GM18520 (cell line): Measurements from ENCODE around the gene SORBS1.

ENCODE experiments used
- ATAC-seq: cut with Tn5 transposase; IDR thresholded peaks from one replicate; pipeline ENCODE4 v1.9.1; 2021; ENCODE audit not compliant: unreplicated experiment

SORBS1 gene

DNA sequence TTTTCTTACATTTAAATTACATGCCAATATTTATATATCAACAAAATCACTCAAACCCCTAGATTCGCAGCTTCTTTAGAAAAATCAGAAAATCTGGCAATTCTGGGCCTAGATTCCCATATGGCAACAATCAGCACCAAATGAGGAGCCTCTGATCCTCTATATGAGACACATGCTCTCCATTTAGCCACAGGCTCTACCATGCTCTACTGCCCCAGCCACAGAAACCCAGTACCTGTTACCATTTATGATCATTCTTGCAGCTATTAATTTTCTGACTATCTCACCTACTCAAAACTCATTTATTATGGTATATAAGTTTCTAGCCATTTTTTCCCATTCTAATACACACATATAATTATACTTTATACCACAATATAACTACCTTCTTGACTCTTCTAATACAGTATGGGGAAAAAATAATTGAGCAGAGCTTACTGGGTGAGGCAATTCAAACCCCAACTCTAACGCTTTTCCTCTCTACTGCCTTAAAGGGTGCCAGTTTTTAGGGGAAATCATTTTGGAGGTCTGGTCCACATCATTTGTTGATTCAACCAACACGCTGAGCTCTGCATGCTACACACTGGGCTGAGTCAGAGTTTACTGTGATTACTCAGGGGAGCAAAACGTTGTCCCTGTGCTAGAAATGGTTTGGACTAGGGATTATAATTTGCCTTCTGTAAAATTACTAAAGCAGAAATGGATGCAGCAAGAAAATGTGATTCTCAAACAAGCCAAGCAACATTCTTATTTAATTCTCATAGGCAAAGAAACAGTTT, 281.9 kb downstream of the SORBS1 start:
- no peak for ATAC-seq

DNA sequence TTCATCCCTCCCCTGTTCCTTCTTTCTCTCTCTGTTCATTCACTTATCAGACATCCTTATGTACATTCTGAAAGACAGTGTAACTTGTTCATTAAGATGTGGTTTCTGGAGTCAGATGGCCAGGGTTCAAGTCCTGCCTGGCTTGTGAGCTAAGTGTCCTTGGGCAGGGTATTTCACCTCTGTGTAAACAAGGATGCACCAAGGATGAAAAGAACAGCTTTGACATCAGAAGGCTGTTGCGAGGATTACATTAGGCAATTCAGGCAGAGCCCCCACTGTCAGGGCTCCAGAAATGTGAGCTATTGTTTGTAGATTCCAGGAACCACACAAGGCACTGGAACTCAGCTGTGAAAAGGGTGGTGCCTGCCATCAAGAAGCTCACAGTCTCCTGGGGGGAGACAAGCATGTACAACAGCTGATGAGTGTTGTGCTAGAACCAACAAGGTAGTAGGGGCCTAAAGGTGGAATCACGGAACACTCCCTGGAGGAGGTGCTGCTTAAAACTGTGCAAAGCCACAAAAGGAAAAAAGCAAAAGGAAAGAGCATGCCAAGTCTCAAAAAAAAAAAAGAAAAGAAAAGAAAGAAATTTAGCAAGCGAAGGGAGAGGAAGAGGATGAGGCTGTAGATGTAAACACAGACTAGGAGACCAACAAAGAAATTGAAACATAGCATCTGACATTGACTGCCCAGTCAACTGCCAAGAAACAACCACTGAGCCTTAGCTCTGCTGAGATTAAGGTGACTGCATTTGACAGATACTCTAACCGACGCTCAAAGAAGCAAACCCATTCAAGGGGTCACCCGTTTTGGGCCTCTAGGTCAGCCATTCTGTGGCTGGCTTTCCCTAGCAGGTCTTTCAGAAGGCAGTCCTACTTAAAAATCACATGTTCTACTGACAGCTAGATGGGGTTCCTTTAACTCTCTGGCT, 282.8 kb downstream of the SORBS1 start:
- no peak for ATAC-seq

DNA sequence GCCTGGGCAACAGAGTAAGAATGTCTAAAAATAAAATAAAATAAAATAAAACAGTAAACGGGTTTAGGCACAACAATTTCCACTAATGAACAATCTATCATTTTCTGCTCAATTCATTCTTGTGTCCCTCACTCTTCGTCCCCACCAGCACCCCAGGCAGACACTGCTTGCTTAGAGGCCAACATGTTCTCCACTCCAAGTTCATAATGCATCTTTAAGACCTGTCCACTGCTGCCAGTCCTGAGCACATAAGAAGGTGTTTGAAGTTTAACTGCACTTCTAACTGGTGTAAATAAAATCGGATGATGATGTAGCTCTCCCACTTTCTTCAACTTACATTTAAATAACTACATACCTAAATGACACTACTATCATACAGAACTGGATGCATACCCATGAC, 283.6 kb downstream of the SORBS1 start:
- ATAC-seq: no peak

DNA sequence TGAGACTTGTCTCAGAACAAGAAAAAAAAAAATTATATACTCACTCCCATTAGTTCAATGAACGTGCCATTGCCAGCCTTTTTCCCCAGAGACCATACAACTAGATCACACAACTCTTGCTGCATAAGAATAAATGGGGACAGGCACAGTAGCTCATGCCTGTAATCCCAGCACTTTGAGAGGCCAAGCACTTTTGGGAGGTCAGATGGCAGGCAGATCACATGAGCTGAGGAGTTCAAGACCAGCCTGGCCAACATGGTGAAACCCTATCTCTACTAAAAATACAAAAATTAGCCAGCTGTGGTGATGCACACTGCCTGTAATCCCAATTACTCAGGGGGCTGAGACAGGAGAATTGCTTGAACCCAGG, 284.0 kb downstream of the SORBS1 start:
- ATAC-seq: no peak

DNA sequence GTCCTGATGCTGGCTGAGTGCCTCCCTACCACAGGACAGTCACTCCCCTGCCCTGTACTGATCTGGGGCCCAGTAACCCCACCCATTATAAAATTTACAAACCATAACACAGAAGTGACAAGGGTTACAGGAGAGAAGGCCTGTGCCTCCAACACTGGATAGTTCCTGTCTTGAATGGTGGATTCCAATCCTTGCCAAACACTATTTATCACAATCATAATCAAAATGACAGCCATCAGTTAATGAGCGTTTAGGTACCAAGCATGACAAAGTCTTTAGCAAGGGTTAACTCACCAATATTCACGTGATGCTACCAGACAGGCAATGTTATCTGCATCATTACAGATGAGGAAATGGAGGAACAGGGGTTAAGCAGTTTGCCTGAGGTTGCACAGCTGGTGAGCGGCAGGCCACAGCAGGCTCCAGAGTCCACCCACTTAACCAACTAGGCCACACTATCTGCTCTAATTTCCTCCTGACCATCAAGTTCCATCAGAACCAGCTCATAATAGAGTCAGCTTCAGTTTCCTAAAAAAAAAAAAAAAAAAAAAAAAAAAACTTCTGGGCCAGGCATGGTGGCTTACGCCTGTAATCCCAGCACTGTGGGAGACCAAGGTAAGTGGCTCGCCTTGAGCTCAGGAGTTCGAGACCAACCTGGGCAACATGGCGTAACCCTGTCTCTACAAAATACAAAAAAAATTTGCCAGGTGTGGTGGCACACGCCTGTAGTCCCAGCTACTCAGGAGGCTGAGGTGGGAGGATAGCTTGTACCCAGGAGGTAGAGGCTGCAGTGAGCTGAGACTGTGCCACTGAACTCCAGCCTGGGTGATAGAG, 284.6 kb downstream of the SORBS1 start:
- ATAC-seq: no peak

DNA sequence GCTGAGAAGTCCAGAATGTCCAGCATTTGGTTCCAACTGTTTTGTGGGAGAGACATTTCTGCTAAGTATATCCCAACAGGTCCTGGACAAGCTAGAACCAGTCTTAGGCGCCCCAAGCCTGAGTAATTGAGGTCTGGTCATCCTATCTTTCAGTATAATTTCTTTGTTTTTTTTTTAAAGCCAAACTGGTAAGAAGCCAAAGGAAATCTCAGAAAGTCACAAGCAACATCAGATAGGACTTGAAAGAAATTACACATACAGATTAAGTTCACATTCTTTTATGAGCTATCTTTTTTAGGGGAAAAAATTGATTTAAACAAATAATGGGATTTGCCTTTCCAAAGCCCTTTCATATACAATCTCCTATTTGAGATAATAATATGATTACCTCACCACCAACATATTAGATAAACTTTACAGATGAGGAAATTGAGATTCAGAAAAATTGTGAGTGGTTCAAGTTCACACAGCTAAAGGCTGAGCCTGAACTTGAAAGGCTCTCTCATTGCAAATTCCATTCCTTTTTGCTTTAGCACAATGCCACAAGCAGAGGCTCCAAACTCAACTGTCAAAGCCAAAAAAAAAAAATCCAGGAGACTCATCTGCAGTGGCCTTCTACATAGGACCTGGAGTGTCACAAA, 285.3 kb downstream of the SORBS1 start:
- ATAC-seq: no peak

DNA sequence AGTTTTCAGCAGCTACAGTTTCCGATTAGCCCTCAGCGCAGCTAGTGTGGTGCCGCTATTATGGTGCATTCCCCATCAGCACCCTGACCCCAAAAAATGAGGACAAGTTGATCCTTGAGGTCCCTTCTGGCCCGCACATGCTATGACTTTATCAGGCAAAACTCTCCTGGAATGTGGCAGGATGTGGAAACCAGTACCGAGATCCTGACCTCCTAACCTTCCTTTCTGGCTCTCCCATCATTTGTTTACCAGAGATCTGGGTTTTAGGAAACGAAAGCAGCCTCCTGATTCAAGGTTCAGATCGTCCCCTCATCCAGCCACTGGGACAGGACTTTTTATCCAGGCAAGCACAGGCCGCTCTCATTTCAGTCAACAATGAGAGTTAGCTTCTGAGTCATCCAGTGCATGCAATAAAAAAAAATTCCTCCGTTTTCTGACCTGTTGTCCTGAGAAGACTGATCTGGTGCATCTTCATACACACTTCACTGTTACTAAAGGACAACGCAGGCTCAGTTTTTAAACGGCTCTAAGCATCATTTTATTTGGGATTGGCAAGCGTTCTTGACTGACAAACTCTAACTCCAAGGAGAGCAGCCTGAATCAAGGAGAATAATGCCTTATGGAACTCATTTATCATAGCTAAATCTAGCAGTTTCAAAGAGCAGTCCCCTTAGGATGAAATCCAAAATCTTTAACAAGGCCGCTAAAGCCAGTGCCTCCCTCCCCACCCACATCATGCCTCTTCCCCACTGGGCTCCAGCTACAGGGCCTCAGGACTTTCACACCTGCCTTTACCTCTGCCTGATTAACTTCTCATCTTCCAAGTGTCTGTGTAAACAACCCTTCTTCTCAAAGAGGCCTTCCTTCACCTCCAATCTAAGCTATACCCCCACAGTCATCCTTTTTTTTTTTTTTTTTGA, 287.5 kb downstream of the SORBS1 start:
- no peak for ATAC-seq

DNA sequence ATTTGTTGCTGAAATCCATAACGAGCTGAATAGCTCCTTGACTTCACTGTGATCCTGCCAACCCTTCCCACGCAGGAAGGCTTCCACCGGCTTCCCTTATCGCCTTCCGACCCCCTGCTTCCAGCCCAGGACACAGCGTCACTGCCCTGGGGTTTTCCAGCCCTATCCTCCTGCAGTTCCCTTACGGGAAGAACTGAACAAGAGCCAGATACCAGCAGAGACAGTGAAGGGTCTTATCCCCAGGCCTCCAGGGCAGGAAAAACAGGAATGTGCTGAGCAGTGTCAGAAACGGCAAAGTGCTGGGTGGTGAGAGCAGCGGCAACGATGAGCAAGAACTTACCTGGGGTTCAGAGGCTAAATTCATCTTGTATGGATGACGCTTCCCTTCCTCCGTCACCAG, 292.7 kb downstream of the SORBS1 start:
- no peak for ATAC-seq

DNA sequence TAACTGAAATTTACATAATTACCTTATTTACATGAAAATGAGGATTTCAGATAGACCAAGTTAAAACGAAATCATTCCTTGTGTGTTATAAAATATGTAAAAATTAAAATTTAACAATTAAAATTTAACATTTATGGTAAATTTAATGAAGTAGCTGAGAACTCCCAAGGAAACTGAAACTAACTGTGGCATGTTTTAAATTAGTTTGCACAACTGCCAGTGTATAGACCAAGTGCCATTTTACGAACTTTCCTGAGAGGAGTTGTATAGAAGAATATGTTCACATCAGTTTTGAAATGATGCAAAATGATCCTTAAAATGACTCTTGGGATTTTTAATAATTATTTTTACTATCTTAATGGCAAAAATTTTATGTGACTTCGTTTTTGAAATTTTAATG, 293.9 kb downstream of the SORBS1 start:
- ATAC-seq: no peak

DNA sequence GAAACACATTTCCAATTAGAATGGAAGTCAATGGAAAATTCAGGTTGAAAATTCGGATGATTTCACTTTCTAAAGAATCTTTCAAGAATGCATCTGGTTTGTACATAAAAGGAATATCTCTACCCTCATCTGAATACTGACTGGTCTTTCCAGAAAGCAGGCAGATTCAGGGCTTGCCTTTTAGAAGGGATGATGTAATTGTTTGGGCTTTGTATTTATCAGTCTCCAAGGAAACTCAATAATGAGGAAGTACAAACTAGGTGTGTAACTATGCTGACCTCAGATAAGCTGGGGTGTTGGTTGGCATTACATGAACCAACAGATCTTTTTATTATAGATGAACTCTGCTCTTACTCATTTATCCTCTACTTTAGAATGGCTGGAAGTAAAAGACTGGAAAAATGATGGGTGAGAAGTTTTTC, 294.5 kb downstream of the SORBS1 start:
- peak; percentile 97 for ATAC-seq

DNA sequence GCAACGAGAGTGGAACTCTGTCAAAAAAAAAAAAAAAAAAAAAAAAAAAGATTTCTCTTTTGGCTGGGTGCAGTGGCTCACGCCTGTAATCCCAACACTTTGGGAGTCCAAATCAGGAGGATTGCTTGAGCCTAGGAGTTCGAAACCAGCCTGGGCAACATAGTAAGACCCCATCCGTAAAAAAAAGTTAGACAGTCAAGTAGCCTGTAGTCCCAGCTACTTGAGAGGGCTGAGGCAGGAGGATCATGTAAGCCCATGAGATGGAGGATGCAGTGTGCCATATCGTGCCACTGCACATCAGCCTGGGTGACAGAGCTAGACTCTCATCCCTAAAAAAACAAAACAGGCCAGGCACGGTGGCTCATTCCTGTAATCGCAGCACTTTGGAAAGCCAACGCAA, 295.6 kb downstream of the SORBS1 start:
- ATAC-seq: no peak

DNA sequence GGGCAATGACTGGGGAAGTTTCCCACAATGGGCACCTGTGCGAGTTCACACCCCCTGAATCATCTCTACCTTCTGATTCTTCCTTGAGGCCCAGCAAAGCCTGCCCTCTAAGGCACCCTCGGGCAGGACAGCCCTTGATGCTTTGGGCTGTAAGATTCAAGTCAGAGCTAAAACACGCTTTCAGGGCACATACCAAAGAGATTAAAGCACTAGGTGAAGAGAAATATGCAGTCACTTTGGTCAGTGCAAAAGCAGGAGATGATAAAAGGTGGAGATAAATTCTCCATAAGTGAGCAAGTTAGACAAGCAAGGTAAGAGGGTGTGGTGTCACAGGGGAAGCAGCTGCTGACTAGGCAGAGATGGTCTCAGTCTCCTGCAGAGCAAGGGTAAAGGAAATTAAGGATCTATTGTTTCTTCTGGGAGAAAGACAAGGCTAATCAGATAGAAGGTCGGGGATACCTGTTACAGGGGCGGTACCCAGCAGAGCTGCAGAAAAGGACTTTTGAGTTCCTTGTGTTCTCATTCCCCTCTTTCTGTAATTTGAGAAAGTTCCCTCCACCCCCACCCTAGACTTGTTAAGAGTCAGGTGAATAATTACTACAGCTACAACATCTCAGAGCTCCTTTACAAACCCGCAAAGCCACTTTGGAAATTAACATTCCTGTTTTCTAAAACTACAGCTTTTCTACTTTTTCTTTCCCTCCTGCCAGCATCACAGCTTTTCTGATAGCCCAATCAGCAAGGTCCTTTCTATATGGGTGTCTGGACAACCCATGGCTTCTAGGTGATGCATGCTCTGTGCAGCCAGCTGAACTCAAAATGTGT, 296.7 kb downstream of the SORBS1 start:
- ATAC-seq: no peak

DNA sequence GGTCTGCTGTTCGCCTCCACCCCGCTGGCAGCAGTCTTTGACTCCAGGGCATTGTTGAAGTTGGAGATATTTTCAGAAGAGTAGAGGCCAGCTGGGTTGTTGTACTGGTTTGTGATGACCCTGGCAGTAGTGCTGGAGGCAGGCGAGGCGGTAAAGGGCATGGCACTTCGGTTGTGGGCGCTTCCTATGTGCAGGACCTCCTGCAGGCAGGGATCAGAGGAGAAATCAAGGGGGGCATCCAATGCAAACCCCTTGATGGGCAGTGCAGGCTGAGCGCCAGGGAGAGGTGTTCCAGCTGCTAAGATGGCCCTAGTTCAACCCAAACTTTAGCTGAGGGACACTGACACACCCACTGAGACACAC, 297.3 kb downstream of the SORBS1 start:
- ATAC-seq: no peak

DNA sequence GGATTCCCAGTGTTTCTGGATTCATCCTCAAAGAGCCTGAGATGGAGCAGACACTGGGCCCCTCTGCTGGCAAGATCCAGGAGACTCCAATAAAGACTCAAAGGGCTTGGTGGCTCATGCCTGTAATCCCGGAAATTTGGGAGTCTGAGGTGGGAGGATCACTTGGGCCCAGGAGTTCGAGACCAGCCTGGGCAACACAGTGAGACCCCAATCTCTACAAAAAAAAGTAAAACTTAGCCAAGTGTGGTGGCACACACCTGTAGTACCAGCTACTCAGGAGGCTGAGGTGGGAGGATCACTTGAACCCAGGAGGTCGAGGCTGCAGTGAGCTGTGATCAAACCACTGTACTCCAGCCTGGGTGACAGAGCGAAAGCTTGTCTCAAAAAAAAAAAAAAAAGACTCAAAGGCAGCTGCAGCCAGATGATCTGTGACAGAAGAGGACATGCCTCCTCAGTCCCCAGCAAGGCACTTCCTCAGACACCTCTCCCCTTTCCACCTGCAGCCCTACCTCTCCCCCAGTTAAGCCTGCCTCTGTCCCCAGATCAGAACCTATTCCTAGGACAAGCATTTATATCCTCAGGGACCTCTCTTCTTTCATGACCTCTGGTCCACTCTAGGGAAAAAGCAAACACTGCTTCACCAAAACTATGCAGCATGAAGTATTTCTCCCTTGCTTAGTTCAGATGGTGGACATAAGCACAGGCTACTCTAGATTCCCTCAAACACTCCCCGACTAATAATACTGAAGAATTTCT, 298.2 kb downstream of the SORBS1 start:
- ATAC-seq: no peak

DNA sequence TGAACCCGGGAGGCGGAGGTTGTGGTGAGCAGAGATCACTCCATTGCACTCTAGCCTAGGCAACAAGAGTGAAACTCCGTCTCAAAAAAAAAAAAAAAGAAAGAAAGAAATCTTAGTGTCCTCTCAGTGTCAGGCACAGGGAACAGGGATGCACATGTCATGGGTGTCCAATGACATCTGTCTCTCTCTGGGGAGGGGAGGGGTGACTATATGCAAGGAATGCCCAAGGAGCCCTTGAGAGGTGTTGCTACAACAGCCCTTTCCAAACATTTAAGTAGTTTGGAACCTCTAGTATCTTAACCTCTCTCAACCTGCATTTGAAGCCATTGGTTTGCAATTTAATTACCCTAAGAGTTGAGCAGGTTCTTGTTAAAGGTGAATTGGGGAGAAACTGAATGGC, 299.2 kb downstream of the SORBS1 start:
- ATAC-seq: no peak
